GM11168 (cell line): Measurements from ENCODE around the gene PTMA.
"Not testable (repeated sequence)": the region's sequence is repeated elsewhere in the genome, so short reads cannot be mapped to it uniquely, and the experiment has no call there.

Experiments
- in situ Hi-C: fragments of 300-500 bp; cut with MboI; formaldehyde crosslinking; loops from one replicate; pipeline ENCODE4 v1.12.0; 2022; ENCODE audit warnings: low sequenced_read_pairs; ENCODE audit not compliant: unreplicated experiment

Gene PTMA

GRCh38 chr2:231707927-231708772, at the start of gene PTMA:
Gene PTMA (plus strand): TSS chr2:231708525. CDS start chr2:231708707, 182 bp downstream.
- in situ Hi-C loops: no loop called here

DNA sequence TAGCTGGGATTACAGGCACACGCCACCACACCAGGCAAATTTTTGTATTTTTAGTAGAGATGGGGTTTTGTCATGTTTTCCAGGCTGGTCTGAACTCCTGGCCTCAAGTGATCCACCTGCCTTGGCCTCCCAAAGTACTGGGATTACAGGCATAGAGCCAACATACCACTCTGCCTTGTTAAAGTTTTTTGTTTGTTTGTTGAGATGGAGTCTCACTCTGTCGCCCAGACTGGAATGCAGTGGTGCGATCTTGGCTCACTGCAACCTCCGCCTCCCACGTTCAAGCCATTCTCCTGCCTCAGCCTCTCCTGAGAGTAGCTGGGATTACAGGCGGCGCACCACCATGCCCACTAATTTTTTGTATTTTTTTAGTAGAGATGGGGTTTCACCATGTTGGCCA, 48.3 kb upstream of the PTMA start:
- in situ Hi-C loops: not testable (repeated sequence)

GRCh38 chr2:231660860-231661259, 47.5 kb upstream of the PTMA start:
- in situ Hi-C loops: no loop called here

- in situ Hi-C loops: no loop called here
Observed at GRCh38 chr2:231661422-231662027, 46.8 kb upstream of the PTMA start.

DNA sequence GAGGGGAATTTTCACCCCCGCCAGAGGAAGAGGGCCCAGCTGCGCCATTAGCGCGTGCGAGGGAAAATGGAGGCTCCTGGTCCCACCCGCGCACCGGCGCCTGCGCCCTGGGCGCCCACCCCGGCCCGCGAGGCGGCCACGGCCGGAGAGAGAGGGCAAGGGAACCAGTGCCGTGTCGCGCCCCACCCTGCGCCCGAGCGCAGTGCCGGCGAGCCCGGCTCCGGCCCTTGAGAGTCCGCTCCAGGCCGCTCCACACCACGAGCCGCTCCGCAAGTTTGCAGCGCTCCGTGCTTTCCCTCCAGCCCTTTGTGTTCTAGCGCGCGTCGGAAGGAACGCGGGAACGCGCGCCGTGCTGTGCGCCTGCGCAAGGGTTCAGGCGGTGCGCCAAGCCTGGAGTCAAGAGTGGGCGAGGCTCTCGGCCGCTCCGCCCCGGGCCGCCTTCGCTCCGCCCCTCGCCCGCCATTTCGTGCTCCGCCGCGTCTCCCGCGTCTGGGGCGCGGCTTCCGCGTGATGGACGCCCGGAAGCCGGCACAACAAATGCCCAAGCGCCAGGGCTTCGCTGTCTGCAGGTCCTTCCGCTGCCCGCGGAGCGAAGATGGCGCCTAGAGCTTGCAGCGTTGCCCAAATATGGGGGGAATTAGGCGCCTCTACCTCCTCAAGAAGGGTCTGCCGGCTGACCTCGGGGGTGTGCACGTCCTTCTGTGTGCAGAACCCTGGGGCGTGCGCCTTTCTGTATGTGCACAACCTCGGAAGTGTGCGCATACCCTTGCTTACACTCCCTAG, 46.1 kb upstream of the PTMA start:
- in situ Hi-C loops: no loop called here

- in situ Hi-C loops: no loop called here
Observed at GRCh38 chr2:231662811-231663457, 45.4 kb upstream of the PTMA start.

GRCh38 chr2:231663458-231664212, 44.7 kb upstream of the PTMA start:
- in situ Hi-C loops: no loop called here

DNA sequence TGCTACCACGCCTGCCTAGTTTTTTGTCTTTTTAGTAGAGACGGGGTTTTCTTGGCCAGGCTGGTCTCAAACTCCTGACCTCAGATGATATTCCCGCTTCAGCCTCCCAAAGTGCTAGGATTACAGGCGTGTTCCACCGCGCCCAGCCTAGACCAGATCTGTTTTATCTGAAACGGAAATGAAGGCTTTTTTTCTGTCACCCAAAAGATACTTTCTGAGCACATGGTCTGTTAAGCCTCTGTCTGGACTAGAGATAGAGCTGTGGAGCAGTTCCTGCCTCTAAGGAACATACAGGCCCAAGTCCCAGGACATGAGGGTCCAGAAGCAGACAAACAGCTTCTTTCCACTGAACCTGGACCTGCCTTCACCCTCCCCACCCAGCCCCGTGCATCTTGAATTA, 43.6 kb upstream of the PTMA start:
- in situ Hi-C loops: no loop called here

DNA sequence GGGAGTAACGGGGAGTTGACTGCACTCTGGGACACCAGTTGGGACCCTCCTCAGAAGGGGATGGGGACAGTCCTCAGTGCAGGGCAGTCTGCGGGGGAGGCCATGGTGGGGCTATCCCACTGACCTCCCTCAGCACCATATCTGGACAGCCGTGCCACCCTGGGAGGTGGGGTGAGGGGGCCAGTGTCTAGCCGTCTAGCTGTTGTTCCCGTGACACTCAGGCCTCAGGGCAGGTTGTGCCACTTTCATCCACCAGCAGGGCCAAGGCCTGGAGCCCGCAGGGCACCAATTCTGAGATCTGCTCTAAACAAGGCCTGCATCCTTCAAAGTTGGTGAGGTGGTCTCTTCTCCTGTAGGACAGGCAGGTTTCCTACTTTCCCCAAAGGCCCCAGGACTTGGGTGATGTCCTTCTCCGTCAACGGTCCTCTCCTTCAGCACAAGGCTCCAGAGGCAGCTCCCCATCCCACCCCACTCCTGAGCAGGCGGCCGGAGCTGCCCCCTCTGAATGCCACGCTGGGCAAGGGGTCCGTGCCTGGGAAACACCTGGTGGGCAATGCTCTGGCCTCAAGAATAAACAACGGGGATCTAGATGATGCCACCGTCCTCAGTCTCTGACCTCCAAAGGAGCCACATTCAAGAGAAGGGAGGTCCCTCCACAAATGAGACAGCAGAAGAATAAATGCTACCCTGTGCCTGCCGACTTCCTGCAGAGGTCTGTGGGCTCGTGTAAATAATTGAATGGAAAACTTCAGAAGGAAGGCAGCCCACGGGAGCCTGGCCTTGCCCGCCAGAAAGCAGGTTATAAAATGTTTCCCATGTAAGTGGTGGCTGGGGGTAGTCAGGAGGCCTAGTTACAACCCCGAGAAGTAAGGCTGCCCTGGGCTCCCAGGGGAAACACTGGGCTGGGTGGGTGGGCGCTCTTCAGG, 42.8 kb upstream of the PTMA start:
- in situ Hi-C loops: no loop called here

DNA sequence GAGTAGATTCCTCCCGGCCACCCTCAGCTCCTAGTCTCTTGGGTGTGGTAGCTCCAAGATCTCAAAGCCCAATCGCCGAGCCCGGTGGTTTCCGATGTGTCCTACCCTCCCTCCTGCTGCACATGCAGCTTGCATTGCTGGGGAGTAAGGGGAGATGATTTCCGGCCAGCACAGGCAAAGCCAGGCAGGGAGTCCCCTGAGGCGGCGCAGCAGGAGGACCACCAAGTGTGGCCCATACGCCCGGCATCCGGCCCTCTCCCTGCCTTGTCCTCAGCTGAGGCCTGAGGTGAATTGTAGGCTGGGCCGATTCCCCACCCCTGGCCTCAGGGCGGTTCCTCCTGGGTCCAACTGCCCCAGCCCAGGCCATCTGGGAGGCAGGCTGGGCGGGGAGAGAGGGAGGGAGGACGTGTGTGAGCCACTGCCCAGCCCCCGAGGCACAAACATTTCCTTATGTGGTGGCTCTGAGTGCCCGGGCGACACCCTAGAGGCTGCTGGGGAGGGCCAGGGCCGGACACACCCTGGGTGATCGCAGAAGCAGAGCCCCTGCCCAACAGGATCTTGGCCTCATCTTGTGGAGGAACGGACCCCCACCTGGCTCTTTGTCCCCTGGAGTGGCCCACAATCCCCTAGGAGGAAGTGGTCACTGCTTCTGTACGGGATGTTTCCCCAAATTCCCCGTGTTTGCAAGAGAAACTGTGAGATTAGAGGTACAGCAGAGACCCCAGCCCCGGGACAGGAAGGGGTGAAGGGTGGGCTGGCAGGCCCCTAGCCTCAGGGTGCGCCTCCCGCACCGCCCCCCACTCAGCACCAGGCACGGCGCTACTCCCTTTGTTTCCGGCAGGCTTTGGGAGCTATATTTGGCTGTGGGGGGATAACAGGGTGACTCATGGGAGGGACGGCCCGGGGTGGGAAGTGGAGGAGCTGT, 41.9 kb upstream of the PTMA start:
- in situ Hi-C loops: no loop called here

DNA sequence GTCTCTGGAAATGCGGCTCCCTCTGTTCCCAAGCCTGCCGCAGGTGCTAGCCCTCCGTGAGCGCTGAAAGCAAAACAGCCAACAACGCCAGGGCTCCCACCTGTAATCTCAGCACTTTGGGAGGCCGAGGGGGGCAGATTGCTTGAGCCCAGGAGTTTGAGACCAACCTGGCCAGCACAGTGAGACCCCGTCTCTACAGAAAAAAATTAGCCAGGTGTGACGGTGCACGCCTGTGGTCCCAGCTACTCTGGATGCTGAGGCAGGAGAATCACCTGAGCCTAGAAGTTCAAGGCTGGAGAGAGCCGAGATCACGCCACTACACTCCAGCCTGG, 41.3 kb upstream of the PTMA start:
- in situ Hi-C loops: no loop called here

DNA sequence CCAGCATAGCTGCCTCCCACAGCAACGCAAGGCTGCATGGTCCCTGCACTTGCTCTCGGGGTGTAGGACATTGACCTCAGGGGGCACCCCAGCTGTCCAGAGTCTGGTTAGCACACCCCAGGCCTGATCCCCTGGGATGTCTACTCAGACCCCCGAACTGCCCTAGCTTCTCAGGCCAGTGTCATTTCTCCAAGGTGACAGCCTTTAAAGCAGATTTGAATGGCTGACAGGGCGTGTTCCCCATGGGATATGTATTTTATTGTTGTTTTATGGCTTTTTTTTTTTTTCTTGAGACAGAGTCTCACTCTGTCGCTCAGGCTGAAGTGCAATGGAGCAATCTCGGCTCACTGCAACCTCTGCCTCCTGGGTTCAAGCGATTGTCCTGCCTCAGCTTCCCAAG, 40.8 kb upstream of the PTMA start:
- in situ Hi-C loops: no loop called here

- in situ Hi-C loops: no loop called here
Observed at GRCh38 chr2:231668981-231669380, 39.3 kb upstream of the PTMA start.

DNA sequence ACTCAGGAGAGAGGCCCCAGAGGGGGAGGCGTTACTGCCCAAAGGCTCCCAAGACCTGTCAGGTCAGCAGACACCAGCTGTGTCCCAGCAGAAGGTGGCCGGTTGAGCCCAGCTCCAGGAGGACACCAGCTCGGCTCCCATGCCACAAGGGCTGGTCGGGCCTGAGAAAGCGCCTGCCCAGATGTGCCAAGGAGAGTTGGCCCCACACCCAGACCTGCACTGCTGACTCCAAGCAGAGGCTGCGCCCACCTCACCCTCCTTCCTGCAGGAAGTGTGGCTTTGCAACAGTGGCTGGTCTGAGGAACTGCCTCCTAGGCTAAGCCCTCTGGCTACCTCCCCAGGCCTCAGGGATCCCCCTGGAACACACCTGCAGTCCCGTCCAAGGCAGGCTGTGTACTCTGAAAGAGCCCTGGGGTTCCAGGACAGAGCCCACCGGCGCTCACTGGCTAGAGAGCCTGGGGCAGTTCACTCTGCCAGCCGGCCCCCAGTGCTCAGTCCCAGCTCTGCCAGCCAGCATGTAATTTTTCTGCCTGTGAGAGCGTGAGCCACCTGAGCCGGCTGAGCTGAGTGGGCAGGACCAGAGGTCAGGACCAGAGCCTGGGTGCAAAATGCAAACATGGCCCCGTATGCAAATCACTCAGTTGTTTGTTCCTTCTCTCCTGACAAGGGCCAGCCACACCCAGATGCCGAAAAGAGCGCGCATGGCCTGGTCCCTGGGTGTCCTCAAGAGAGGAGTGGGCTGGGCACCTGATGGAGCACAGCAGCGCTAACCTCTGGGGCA, 36.9 kb upstream of the PTMA start:
- in situ Hi-C loops: loop anchor here (10.0 kb wide), 1 partner anchor 57 kb away; no protein-coding TSS in a partner anchor

DNA sequence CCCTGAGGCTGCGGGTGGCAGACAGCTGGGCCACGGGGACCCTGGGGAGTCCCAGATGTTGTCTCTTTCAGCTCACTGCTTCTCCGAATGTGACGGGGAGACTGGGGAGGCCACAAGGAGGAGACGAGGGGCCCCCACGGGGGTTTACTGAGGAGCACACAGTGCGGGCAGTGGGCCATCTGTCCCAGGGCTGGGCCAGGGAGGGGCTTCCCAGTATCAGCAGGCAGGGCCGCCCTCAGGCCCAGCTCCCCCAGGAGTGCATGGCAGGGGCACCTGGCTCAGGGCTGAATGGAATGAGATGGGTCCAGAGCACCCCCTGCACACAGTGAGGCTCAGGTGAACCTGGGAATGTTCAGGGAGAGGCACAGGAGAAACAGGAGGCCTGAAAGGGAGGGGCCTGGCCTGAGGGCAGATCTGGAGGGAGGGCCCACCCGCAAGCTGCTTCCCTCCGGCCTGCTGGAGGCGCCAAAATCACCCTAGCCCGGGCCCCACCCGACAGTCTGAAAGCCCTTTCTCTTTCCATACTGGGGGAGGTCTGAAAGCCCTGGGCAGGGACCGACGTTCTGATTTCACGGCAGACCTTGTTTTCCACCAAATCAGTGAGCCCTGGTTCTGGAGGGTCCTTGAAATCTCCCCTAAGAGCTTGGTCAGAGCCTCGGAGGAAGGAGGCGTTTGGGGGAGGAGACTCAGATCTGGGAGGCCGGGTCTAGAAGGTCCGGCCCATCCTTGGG, 35.5 kb upstream of the PTMA start:
- in situ Hi-C loops: loop anchor here (10.0 kb wide), 1 partner anchor 58 kb away; no protein-coding TSS in a partner anchor

GRCh38 chr2:231673348-231673770, 35.0 kb upstream of the PTMA start:
- in situ Hi-C loops: loop anchor here (10.0 kb wide), 1 partner anchor 59 kb away; no protein-coding TSS in a partner anchor
